ENCODE data around the gene GPC5.

GPC5 gene

GRCh38 chr13:92029641-92030040, 631.2 kb downstream of the GPC5 start:
- H3K27me3 ChIP-seq (ENCODE audit: low read length): no peaks in the 10 kb centered on the region
- no peaks in the 10 kb centered on the region for H3K9me2 ChIP-seq (replicated peaks; ENCODE audit: insufficient read depth, low read length)
- no peak overlapping the region for H3K4me3 ChIP-seq (ENCODE audit: insufficient read depth, low read length, poor library complexity, severe bottlenecking)
- no peaks in the 10 kb centered on the region for H3K79me2 ChIP-seq (ENCODE audit: insufficient read depth, low read length)
- no peak overlapping the region for H3K4me2 ChIP-seq (ENCODE audit: low read depth, low read length, poor library complexity, severe bottlenecking)
- H3K27ac ChIP-seq (ENCODE audit: low read depth, low read length): no peak overlapping the region
- H2AFZ ChIP-seq (ENCODE audit: low read depth, low read length, severe bottlenecking): no peak overlapping the region
- H3K9me3 ChIP-seq (ENCODE audit: insufficient read depth, low read length): no peaks in the 10 kb centered on the region
- no peak overlapping the region for H3K9ac ChIP-seq (ENCODE audit: low read length)
- no peaks in the 10 kb centered on the region for H4K20me1 ChIP-seq (ENCODE audit: low read depth, low read length)
- no peaks in the 10 kb centered on the region for H3K36me3 ChIP-seq (ENCODE audit: low read length)
- H3F3A ChIP-seq (ENCODE audit: insufficient read depth): no peaks in the 10 kb centered on the region
- TF ChIP-seq EZH2phosphoT487 (conservative IDR thresholded peaks at IDR 0.05; ENCODE audit: low read length): no peak
- no peak for TF ChIP-seq CTCF (IDR thresholded peaks at IDR 0.05; ENCODE audit: insufficient read depth, low read length, poor library complexity, severe bottlenecking)

GRCh38 chr13:92038905-92039304, 640.5 kb downstream of the GPC5 start:
- Histone ChIP-seq H3K27ac (ENCODE audit: low read depth, low read length) (no peak overlapping the region), H3K27me3 (ENCODE audit: low read length) (no peaks in the 10 kb centered on the region), H3K9me2 (replicated peaks; ENCODE audit: insufficient read depth, low read length) (no peaks in the 10 kb centered on the region), H3K9me3 (ENCODE audit: insufficient read depth, low read length) (no peaks in the 10 kb centered on the region), H3K4me3 (ENCODE audit: insufficient read depth, low read length, poor library complexity, severe bottlenecking) (no peak overlapping the region), H3K36me3 (ENCODE audit: low read length) (no peaks in the 10 kb centered on the region), H3F3A (ENCODE audit: insufficient read depth) (no peaks in the 10 kb centered on the region), H3K9ac (ENCODE audit: low read length) (no peak overlapping the region), H3K4me2 (ENCODE audit: low read depth, low read length, poor library complexity, severe bottlenecking) (no peak overlapping the region), H2AFZ (ENCODE audit: low read depth, low read length, severe bottlenecking) (no peak overlapping the region), H4K20me1 (ENCODE audit: low read depth, low read length) (no peaks in the 10 kb centered on the region), H3K79me2 (ENCODE audit: insufficient read depth, low read length) (no peaks in the 10 kb centered on the region)
- TF ChIP-seq EZH2phosphoT487 (conservative IDR thresholded peaks at IDR 0.05; ENCODE audit: low read length) (no peak), CTCF (IDR thresholded peaks at IDR 0.05; ENCODE audit: insufficient read depth, low read length, poor library complexity, severe bottlenecking) (no peak)

- H3K27ac ChIP-seq (ENCODE audit: low read depth, low read length): no peak overlapping the region
- H2AFZ ChIP-seq (ENCODE audit: low read depth, low read length, severe bottlenecking): no peak overlapping the region
- no peaks in the 10 kb centered on the region for H3K27me3 ChIP-seq (ENCODE audit: low read length)
- no peaks in the 10 kb centered on the region for H3K9me2 ChIP-seq (replicated peaks; ENCODE audit: insufficient read depth, low read length)
- H3K9ac ChIP-seq (ENCODE audit: low read length): no peak overlapping the region
- H3K9me3 ChIP-seq (ENCODE audit: insufficient read depth, low read length): no peaks in the 10 kb centered on the region
- no peaks in the 10 kb centered on the region for H3F3A ChIP-seq (ENCODE audit: insufficient read depth)
- no peak overlapping the region for H3K4me2 ChIP-seq (ENCODE audit: low read depth, low read length, poor library complexity, severe bottlenecking)
- no peaks in the 10 kb centered on the region for H3K36me3 ChIP-seq (ENCODE audit: low read length)
- H3K79me2 ChIP-seq (ENCODE audit: insufficient read depth, low read length): no peaks in the 10 kb centered on the region
- no peak for TF ChIP-seq CTCF (IDR thresholded peaks at IDR 0.05; ENCODE audit: insufficient read depth, low read length, poor library complexity, severe bottlenecking)
- no peak for TF ChIP-seq EZH2phosphoT487 (conservative IDR thresholded peaks at IDR 0.05; ENCODE audit: low read length)
- H4K20me1 ChIP-seq (ENCODE audit: low read depth, low read length): no peaks in the 10 kb centered on the region
- H3K4me3 ChIP-seq (ENCODE audit: insufficient read depth, low read length, poor library complexity, severe bottlenecking): no peak overlapping the region
Observed at GRCh38 chr13:92042522-92042921, 644.1 kb downstream of the GPC5 start.

Data from SU-DHL-6 (cell line).